Measurements from ENCODE around the gene TRAPPC3L.

TRAPPC3L gene

GRCh38 chr6:116577486-116577885, 32.0 kb upstream of the TRAPPC3L start:
- no peak for TF ChIP-seq CTCF (IDR thresholded peaks at IDR 0.05; ENCODE audit: low read length, missing control alignments)
- no peak overlapping the region for H3K4me3 ChIP-seq (replicated peaks; ENCODE audit: low read depth, low read length)
- DNase-seq (ENCODE audit: low read depth) = no peak

- no peak for TF ChIP-seq CTCF (IDR thresholded peaks at IDR 0.05; ENCODE audit: low read length, missing control alignments)
- DNase-seq (ENCODE audit: low read depth) = no peak
- H3K4me3 ChIP-seq (replicated peaks; ENCODE audit: low read depth, low read length) = no peak overlapping the region
Observed at GRCh38 chr6:116575227-116575626, 29.7 kb upstream of the TRAPPC3L start.

GRCh38 chr6:116572162-116572561, 26.7 kb upstream of the TRAPPC3L start:
- DNase-seq (ENCODE audit: low read depth) = peak; percentile 42
- peak overlapping the region; percentile 84 for H3K4me3 ChIP-seq (replicated peaks; ENCODE audit: low read depth, low read length)
- no peak for TF ChIP-seq CTCF (IDR thresholded peaks at IDR 0.05; ENCODE audit: low read length, missing control alignments)

DNA sequence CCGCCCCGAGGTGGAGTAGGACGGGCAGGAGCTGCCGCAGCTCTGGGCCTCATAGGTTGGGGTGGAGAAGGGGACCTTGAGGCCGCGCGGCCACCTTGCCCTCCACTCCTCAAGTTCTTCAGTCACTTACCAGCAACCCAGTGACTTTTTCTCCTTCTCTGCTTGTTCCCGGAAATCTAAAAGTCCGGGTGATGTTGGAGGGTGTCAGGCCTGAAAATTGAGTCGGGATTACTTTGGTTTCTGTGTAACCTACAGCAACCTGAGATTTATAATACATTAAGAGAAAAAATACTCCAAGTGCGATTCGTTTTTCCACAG, 26.2 kb upstream of the TRAPPC3L start:
- no peak for DNase-seq (ENCODE audit: low read depth)
- TF ChIP-seq CTCF (IDR thresholded peaks at IDR 0.05; ENCODE audit: low read length, missing control alignments) = no peak
- H3K4me3 ChIP-seq (replicated peaks; ENCODE audit: low read depth, low read length) = peak overlapping the region; percentile 84

- no peak for TF ChIP-seq CTCF (IDR thresholded peaks at IDR 0.05; ENCODE audit: low read length, missing control alignments)
- H3K4me3 ChIP-seq (replicated peaks; ENCODE audit: low read depth, low read length) = peak within 1 kb of the TSS; percentile 84
- peak; percentile 100 for DNase-seq (ENCODE audit: low read depth)
Observed at GRCh38 chr6:116570856-116571682, 25.6 kb upstream of the TRAPPC3L start, which contains the start of gene RWDD1. TSS of gene RWDD1 (plus strand) at chr6:116571504. CDS start at chr6:116571583, 79 bp downstream.

GRCh38 chr6:116568821-116569755, 23.6 kb upstream of the TRAPPC3L start:
- DNase-seq (ENCODE audit: low read depth) = no peak
- TF ChIP-seq CTCF (IDR thresholded peaks at IDR 0.05; ENCODE audit: low read length, missing control alignments) = no peak
- H3K4me3 ChIP-seq (replicated peaks; ENCODE audit: low read depth, low read length) = no peak overlapping the region

Data from fibroblast of pulmonary artery (primary cell).